GM21381 (cell line): Measurements from ENCODE around the gene ADIG.

Source experiments
- ATAC-seq: cut with Tn5 transposase; IDR thresholded peaks from one replicate; pipeline ENCODE4 v1.9.1; 2021; ENCODE audit warnings: mild to moderate bottlenecking, moderate library complexity; ENCODE audit not compliant: unreplicated experiment

Gene ADIG

DNA sequence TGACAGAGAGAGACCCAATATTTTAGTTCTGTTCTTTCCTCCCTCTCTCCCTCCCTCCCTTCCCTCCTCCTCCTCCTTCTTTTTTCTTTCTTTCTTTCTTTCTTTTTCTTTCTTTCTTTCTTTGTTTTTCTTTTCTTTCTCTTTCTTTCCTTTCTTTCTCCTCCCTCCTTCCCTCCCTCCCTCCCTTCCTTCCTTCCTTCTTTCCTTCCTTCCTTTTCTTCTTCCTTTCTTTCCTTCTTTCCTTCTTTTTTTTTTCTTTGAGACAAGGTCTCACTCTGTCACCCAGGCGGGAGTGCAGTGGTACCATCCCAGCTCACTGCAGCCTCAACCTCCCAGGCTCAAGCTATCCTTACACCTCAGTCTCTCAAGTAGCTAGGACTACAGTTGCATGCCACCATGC lies 49.0 kb downstream of the ADIG start:
- ATAC-seq = no peak

DNA sequence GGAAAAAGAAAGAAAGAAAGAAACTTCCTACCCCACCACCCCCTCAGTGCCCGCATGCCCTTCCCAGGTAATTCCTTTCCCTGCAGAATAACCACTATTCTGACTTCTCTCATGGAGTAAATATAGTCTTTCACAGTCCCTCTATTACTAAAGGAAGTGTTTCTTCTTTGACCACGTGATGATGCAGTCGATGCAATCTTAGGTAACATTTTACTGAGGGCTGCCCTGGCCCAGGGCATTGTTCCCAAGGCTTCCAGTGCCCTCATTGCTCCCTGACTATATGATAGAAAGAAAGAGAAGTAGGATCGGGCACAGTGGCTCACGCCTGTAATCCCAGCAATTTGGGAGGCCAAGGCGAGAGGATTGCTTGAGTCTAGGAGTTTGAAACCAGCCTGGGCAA lies 49.7 kb downstream of the ADIG start:
- no peak for ATAC-seq

- no peak for ATAC-seq
These were observed 50.4 kb downstream of the ADIG start for GRCh38 chr20:38631155-38632022.

- ATAC-seq = no peak
These were observed 52.6 kb downstream of the ADIG start for GRCh38 chr20:38633577-38634093.

DNA sequence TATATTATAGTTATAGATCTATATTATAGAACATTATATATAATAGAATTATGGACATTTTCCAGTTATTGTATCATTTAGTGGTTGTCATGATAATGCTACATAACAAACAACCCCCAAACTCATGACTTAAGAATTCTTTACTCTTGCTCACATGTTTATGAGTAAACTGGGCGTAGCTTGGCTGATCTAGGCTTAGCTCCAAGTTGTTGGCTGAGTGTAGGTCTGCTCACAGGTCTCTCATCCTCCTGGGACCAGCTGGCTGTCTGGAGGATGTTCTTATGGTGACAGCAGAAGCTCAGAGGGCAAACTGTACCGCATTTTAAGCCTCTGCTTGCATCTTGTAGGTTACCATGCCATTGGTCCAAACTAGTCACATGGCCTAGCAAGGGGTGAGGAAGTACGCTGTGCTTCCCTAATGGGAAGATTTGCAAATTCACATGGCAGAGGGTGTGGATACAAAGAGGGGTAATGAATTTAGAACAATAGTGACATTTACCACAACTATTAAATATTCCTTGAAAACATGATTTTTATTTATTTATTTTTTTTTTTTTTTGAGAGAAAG lies 54.8 kb downstream of the ADIG start:
- ATAC-seq = no peak
